MM.1S (cell line): ENCODE data around the gene NCLN.

Experiments
- CTCF ChIP-seq: fragments of 300-600 bp; sonication (generic); IDR thresholded peaks from 2 replicates; pipeline ENCODE4 v1.5.1; 2016; ENCODE audit warnings: antibody characterized with exemption, low read length, mixed read lengths
- EZH2phosphoT487 ChIP-seq: fragments of 300-600 bp; sonication (generic); IDR thresholded peaks from 2 replicates; pipeline ENCODE4 v1.6.1; 2018; ENCODE audit warnings: antibody characterized with exemption, low read length

DNA sequence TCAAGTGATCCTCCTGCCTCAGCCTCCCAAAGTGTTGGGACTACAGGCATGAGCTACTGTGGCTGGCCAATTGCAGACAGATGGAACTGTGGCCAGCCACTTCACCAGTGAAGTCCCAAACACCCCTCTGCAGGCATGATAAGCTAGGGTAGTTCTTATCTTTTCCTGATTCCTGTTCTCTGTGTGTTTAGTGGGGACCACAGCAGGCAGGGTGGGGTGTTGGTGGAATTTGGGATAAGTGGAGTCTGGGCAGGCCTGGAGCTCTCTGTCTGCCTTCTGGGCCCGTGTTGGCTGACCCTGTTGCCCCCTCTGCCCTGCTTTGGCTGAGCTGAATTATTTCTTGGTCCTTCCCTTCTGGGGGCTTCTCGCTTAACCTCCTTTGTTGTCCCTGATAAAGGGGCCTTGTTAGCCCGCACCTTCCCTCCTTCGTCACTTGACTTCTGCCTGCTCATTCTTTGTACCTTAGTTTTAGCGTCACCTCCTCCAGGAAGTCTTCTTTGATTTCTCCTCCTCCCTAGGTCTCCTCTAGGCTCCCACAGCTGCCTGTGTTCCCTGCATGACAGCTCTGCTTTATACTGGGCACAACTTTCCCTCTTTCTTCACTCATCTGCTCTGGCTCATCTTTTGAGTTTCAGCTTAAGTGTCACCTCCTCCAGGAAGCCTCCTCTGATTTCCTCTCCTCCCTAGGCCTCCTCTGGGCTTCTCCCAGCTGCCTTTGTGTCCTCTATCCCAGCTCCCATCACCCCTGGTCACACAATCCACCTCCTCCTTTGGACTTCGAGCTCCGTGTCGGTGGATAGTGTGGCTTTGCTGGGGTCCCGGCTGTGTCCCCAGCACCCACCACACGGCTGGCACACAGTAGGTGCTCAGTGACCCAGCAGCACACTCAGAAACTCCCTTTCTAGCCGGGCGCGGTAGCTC lies 1.7 kb upstream of the NCLN start:
- TF ChIP-seq CTCF (no peak), EZH2phosphoT487 (no peak)
